GM19455 (cell line): ENCODE results near the gene DDX3X.
"Not testable (repeated sequence)": the region's sequence is repeated elsewhere in the genome, so short reads cannot be mapped to it uniquely, and the experiment has no call there.

Source experiments
- ATAC-seq: cut with Tn5 transposase; IDR thresholded peaks from one replicate; pipeline ENCODE4 v1.9.1; 2021; ENCODE audit not compliant: unreplicated experiment

Gene DDX3X

DNA sequence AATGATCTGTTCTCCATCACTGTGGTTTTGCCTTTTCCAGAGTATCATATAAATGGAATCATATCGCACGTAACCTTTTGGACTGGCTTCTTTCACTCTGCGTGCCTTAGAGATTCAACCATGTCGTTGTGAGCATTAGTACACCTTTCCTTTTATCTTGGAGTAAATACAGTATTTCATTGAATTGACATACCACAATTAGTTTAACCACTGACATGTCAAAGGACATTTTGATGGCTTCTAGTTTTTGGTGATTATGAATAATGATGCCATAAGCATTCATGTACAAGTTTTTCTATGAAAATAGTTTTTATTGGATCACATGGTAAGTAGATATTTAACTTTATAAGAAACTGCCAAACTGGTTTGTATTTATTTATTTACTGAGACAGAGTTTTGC, 35.2 kb downstream of the DDX3X start:
- no peak for ATAC-seq

DNA sequence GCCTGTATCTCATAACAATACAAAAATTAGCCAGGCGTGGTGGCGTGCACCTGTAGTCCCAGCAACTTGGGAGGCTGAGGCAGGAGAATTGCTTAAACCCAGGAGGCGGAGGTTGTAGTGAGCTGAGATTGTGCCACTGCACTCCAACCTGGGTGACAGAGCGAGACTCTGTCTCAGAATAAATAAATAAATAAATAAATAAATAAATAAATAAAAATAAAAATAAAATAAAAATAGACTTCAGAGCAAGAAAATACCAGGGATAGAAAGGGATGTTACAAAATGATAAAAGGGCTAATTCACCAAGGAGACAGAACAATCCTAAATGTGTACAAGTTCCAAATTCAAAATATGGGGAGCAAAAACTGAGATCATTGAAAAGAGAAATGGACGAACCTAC, 37.6 kb downstream of the DDX3X start:
- ATAC-seq = not testable (repeated sequence)

DNA sequence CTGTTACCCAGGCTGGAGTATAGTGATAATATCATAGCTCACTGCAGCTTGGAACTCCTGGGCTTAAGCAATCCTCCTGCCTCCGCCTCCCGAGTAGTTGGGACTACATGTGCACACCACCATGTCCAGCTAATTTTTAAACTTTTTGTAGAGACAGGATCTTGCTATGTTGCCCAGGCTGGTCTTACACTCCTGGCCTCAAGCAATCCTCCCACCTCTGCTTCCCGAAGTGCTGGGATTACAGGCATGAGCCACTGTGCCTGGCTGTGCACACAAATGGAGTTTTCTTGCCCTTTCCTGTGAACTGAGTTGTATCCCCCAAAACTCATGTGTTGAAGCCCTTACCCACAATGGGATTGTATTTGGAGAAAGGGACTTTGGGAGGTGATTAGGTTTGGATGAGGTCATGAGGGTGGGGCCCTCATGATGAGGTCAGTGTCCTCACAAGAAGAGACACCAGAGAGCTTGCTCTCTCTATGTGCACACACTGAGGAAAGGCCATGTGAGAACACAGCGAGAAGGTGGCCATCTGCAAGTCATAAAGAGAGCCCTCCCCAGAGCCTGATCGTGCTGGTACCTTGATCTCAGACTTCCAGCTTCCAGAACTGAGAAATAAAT, 40.1 kb downstream of the DDX3X start:
- no peak for ATAC-seq

DNA sequence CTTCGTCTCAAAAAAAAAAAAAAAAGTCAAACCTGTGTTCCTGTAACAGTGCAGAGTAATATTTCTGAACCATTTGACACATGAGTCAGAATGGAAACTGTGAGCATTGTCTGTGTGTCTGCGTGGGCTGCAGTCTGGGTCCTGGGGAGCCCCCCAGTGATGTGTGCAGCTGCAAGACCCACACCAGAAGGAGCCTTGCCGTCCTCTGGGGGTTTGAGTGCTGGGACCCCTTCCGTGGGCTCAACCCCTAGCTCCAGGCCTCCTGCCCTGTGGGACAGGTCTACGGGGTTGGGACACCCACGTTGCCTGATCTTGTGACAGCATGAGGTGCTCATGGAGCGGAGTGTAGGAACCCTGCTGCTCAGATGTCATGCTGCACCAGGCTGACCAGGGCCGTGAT, 43.7 kb downstream of the DDX3X start:
- no peak for ATAC-seq

DNA sequence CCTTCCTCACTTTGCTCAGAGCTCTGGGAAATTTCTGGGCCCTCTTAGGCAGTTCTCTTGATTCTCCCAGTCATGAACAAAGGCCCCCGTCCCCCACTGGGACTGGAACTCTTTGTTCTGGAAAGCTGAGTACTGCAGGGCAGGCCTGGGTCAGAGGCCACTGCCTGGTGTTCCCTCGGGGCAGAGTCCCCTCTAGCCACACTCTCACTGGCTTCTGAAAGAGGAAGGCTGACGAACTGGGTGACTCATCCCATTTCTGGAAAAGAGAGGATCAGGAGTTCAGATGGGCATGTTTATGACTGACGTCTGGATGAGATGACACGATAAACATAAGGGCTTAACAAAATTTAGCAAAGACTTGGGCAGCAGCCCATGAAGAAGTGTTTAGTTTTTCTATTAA, 47.7 kb downstream of the DDX3X start:
- ATAC-seq = no peak

DNA sequence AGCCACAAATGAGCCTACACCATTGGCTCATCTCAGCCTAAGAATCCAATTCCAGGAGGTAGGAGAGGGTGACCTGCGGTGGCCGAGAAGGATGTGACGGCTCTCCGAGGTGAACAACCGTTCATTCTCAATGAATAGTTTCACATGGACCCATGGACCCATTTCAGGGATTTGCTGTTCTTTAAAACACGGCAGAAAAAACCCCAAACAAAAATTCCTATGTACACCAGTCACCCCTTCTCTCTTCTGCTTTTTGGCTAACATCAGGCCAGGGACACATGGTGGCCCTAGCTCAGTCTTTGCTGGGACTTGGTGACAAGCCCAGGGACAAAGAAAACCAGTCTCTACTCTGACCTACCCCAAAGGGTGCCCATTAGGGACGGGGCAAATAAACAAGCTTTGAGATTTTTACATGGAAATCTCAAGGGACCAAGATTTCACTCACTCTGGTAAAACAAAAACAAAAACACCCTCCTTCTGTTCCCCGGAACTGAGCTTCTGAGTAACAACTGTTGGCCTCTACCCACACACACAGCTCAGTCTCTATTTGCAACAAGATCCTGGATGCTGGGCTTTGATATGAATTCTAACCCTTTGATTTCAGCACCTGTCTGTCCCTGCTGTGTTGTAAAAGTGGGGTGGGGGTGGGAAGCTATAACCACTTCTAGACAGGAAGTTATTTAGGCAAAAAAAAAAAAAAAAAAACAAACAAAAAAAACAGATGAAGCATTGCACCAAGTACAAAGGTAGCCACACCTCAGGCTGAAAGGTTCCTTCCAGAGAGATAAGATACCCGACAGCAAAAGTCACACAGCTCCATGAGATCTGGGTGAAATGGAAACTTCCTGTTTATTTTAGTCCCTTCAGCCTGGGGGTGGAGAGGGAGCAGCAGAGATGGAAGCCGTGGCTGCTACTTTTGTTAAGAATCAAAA, 49.0 kb downstream of the DDX3X start:
- ATAC-seq = no peak

DNA sequence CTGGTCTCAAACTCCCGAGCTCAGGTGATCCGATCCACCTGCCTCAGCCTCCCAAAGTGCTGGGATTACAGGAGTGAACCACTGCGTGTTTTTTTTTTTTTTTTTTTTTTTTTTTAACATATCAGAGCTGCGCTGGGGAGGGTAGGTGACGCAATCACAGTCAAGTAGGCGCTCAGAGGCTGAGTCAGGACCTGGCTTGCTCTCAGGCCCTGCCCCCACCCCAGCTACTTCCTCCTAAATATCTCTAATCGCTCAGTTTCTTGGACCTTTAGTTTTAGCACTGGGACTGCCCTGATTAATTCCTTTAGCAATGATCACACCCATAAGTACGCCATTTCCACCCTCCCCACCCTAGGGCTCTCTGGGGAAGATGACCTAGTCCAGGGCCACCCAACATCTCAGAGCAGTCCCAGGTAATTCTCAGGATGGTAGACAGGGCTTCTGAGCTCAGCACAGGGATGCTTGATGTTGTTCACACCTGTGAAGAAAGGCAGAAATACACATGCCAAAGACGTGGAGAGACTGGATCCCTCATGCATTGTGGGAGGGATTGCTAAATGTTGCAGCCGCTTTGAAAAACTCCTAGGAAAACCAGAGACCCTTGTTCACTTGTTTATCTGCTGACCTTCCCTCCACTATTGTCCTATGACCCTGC, 50.2 kb downstream of the DDX3X start:
- ATAC-seq = no peak

DNA sequence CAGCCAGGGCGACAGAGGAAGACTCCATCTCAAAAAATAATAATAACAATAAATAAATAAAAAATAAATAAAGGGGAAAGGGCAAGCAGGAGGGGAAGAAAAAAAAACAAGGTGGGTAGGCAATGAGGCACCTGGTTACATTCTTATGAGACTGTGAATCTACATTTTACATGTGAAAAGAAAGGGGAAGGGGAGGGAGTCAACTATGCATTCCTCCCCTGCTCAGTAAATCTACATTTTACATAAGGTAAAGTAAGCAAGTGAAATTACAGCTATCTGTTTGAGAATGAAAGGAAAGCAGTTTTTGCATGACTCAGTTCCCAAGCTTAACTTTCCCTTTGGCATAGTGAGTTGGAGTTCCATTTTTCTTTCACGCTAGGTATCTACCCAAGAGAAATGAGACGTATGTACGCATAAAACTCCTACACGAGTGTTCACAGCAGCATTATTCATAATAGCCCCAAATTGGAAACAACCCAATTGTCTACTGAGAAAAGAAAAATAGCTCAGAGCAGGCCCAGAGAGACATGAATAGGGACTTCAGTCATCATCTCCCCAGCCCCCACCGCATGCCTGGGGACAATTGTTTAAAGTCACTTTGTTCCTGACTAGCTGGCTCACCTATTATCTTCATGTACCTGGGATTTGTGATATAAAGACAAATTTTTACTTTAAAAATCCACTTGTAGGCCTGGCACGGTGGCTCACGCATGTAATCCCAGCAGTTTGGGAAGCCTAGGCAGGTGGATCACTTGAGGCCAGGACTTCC, 52.4 kb downstream of the DDX3X start:
- ATAC-seq = no peak

DNA sequence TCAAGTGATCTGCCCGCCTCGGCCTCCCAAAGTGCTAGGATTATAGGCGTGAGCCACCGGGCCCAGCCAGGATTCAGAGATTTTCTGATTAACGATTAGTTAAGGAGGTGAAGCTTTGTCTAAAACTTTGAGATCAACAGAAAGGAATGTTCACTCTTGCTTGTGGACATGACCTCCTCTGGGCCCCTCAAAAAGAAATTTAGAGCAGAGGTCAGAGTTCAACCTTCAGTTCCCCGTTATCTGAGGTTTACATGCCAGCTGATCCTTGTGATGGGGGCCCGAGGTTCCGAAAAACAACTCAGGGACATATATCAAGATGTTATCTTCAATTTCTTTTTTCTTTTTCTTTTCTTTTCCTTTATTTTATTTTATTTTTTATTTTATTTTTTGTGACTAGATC, 54.6 kb downstream of the DDX3X start:
- ATAC-seq = no peak

DNA sequence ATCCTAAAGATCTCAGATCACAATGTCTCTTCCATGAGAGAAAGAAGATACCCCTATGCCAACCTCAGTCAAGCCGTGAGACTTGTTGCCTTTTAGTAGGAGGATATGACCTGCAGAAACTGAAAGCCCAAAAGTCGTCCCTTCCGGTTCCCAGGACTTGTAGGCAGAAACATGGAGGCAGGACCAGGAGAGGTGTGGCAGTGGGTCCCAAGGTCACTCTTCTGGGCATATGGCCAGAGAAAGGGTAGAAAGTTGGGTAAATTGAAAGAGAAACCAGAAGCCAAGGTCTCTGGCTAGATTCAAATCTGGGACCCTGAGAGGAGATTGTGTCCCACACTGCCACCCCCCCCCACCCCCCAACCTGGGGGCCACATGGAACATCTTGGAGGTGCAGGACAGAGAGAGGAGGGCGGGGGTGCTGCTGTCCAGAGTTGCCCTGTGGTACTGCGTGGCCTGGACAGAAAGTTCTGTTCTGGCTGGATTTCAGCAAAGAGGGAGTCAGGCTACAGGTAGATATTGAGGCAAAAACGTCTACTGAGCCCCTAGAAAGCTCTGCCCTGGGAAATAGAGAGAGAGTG, 55.4 kb downstream of the DDX3X start:
- ATAC-seq = no peak

DNA sequence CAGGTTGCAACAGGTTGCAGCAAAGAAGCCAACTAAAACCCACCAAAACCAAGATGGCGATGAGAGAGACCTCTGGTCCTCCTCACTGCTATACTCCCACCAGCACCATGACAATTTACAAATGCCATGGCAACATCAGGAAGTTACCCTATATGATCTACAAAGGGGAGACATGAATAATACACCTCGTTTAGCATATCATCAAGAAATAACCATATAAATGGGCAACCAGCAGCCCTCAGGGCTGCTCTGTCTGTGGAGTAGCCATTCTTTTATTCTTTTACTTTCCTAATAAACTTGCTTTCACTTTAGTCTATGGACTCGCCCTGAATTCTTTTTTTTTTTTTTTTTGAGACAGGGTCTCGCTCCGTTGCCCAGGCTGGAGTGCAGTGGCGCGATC, 56.6 kb downstream of the DDX3X start:
- not testable (repeated sequence) for ATAC-seq

DNA sequence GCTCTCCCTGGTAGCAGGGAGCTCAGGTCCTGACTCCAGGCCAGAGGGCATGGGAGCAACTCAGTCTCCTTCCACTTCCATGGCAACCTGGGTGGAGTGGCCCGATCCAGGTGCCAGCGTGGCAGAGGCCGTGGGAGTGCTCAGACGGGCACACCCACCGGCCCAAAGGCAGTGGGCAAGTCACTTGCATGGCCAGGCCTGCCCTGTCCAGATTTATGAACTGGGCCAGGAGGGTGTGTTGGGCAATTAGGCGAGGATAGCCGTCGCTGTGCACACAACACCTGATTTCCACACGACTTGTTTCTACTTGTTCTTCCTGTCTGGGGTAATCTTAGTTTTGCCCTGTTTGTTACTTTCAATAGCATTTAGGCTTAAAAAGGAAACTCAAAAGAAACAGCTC, 57.6 kb downstream of the DDX3X start:
- no peak for ATAC-seq

DNA sequence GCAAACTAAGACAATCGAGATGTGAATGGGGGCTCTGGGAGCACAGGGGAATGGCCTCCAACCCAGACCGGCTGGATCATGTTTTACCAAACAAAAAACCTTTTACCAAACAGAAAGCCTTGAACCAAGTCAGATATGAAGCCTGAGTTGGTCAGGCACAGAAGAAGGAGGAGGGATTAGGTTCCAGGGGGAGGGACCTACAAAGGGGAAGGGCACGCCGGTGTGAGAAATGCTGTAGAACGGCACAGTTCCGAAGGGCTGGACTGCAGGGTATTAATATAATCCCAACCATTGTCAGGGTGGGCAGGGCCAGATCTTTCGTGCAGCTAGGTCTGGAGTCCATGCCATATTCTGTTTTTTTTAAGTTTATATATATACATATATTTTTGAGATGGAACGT, 60.3 kb downstream of the DDX3X start:
- ATAC-seq = no peak

DNA sequence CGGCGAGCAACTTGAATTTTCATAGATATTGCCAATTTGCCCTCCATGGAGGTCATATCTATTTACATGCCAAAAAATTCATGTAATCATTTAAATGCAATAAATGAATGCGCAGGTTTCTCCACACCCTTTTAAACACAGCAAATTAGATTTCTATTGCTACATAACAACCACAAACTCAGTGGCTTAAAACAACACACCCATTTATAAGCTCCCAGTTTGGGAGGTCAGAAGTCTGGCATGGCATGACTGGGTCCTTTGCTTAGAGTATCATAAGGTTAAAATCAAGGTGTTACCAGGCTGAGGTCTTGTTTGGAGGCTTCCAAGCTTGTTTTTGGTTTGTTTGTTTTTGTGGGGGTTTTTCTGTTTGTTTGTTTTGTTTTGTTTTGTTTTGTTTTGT, 63.3 kb downstream of the DDX3X start:
- ATAC-seq = no peak

DNA sequence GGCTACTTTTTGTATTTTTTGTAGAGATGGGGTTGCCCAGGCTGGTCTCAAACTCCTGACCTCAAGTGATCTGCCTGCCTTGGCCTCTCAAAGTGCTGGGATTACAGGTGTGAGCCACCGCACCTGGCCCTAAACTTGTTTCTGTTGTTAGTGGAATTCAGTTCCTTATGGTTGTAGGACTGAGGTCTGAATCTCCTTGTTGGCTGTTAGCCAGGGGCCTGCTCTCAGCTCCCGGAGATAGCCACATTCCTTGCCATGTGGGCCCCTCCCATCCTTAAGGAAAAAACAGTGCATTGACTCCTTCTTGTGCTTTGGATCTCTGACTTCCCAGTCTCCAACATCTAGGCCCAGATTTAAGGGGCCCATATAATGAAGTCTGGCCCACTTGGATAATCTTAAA, 63.8 kb downstream of the DDX3X start:
- no peak for ATAC-seq

DNA sequence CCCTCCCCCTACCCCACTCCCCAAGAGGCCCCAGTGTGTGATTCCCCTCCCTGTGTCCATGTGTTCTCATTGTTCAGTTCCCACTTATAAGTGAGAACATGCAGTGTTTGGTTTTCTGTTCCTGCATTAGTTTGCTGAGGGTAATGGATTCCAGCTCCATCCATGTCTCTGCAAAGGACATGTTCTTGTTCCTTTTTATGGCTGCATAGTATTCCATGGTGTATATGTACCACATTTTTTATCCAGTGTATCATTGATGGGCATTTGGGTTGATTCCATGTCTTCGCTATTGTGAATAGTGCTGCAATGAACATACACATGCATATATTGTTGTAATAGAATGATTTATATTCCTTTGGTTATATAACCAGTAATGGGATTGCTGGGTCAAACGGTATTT, 68.6 kb downstream of the DDX3X start:
- not testable (repeated sequence) for ATAC-seq

DNA sequence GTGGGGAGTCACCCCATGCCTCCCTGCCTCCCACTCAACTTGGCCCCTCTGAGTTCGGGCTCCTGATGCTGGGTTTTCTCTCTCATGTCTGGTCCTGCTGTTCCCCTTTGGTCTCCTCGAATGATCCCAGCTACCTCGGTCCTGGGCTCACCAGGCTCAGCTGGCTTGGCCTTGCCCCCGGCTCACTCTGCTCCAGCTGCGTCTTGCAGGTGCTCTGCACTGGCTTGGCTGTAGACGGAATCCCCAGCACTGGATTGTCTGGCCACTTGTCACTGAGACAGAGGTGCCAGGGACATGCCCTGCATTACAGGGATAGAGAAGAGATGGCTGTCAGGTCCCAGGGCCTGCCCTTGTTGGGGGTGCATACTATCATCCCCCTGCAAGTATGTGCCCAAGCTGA, 71.6 kb downstream of the DDX3X start:
- no peak for ATAC-seq

DNA sequence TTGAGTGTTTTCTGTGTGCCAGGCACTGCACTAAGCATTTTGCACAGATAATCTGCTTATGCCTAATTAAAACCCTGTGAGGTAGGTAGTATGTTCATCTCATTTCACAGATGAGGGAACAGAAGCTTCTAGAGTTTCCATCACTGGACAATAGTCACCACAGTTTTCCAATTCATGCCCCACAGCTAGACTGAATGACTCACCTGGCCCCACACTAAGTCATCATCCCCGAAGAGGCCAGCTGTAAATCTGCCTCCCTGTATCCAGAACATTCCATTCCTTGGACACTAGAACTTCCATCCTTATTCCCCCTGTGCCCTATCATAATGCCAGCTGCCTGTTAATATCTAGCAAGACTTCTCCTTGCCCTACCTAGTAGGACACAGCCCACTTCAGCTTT, 72.2 kb downstream of the DDX3X start:
- ATAC-seq = no peak

DNA sequence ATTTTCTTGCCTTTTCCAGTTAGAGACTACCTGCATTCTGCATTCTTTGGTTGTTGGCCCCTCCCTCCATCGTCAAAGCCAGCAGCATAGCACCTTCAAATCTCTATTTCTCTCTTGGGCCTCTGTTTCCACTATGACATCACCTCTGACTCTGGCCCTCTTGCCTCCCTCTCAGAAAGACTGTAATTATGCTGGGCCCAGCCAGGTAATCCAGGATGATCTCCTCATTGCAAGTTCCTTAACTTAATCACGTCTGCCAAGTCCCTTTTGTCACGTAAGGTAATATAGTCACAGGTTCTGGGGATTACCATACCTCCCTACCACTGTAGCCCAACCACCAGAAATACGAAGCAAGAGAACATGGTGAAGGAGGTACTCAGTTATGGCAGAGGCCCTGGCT, 73.9 kb downstream of the DDX3X start:
- ATAC-seq = no peak

DNA sequence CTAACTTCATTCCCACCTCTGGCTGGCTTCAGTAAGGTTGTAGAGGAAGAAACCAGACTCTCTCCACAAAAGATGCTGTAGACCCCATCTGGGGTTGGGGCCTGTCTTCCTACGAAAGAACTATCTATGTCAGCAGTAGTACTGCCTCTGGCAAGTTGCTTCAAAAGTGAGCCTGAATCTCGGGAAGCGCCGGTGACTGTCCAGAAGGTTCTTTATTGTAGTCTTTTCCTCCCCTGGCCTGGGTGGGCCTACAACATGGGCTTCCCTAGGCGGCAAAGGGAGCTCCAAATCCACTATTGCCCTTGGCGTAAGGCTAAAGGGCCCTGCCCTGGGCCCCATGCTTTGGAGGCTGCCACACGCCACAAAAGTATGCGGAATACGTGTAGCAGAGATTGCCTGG, 74.6 kb downstream of the DDX3X start:
- ATAC-seq = no peak

DNA sequence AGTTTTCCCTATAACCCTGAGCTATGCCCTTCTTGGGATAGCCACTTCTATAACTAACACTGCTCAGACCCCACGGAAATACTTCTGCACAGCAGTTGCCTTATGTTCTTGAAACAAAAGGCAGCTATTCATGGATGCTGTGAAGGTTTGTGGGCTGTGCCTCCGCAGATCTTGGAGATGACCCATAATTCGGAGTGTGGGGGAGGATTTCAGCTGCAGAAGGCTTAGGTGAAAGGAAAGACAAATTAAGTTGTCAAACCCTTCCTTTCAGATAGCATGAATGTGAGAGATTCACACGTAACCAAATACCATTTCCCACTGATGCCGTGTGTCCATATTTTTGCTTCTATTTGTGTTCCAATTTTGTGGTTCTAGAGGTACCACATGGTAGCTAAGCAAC, 75.0 kb downstream of the DDX3X start:
- ATAC-seq = no peak
